Measurements from ENCODE around the gene TIMM22. TPM values are rescaled to one million over a fixed set of nuclear protein-coding genes. Genes with fewer than 3 reads are reported as not detected.

The TIMM22 gene
- total and polyA plus RNA-seq, 5 donors: 13.9 to 16.1 (median 14.2) TPM

DNA sequence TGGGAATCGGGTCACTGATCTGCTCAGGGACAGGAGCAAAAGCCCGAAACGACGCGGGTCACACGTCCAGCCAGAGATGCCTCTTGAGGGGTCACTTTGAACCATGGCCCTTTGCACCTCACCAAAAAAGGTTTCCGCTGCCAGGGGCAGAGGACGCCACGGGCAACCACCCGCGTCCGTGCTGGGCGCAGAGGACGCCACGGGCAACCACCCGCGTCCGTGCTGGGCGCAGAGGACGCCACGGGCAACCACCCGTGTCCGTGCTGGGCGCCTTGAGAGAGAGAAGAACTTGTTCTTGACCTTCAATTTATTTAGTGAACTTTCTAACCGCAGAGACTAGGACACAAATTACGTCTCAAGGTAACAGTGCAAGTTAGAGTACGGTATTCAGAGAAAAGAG is 35.5 kb downstream of the TIMM22 start:
- Histone ChIP-seq H3K27ac (ENCODE audit: low read length) (no peak overlapping the region), H3K9me3 (ENCODE audit: control insufficient read depth, low read length) (no peaks in the 10 kb centered on the region), H3K4me3 (ENCODE audit: low read length) (no peak overlapping the region), H3K4me1 (ENCODE audit: control insufficient read depth, insufficient read depth, low read length) (peaks cover 8% of the 10 kb centered on the region), H3K27me3 (ENCODE audit: control insufficient read depth, insufficient read depth) (no peaks in the 10 kb centered on the region)
- 64% methylated on average over 27 of the region's 27 CpGs for WGBS
- DNase-seq (peak in 1 of 3 donors; percentile 14), ATAC-seq (no peak)
- intact Hi-C loops (cut with DNase I): no loop called here

DNA sequence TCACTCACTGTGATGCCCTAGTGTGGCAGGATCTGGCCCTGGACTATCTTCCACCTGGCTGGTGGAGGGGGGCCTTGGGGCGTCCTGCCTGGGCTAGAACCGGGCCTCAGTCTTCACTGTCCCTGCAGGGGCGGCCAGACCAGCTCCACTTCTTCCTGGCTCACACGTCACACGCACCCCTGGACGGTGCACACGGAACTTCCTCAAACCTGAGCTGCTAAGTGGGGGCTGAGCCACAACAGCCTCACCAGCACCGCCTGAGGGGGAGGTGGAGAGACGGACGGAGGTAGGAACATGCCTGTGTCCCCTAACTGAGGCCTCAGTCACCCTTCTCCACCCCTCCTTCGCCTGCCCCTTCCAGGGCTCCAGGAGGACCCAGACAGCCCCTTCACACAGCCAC is 36.6 kb downstream of the TIMM22 start:
- Histone ChIP-seq H3K4me1 (ENCODE audit: control insufficient read depth, insufficient read depth, low read length) (peaks cover 8% of the 10 kb centered on the region), H3K27ac (ENCODE audit: low read length) (no peak overlapping the region), H3K9me3 (ENCODE audit: control insufficient read depth, low read length) (no peaks in the 10 kb centered on the region), H3K27me3 (ENCODE audit: control insufficient read depth, insufficient read depth) (no peaks in the 10 kb centered on the region), H3K4me3 (ENCODE audit: low read length) (no peak overlapping the region)
- DNase-seq (peak in 1 of 3 donors; percentile 13), ATAC-seq (no peak)
- 78% methylated on average over 11 of the region's 11 CpGs for WGBS
- intact Hi-C loops (cut with DNase I): no loop called here

DNA sequence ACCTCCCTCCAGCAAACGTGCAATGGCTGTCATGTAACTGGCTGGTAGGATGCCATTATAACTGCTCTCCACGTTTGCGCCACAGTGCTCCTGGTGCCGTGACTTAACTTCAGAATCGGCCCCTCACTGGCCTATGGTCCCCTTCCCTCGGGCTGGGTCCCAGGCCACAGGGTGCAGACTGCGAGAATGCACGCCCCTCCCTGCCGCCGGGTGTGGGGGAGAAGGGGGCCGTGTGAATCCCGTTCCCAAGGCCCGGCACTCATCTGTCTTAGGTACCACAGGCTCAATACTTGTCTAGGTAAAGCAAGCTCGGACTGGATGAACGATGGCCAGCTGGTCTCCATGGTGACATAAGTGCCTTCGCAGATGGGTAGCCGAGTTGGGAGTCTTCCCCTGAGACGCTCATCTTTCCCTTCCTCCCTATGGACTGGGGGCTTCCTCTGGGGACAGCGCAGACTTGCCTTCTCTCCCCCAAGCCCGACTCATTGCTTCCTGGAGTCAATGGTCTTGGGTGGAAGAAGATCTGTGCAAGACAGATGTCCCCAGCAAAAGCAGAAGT is 37.8 kb downstream of the TIMM22 start:
- DNase-seq: no peak
- Histone ChIP-seq H3K4me3 (ENCODE audit: low read length) (no peak overlapping the region), H3K4me1 (ENCODE audit: control insufficient read depth, insufficient read depth, low read length) (peaks cover 4% of the 10 kb centered on the region), H3K27ac (ENCODE audit: low read length) (no peak overlapping the region), H3K9me3 (ENCODE audit: control insufficient read depth, low read length) (no peaks in the 10 kb centered on the region), H3K27me3 (ENCODE audit: control insufficient read depth, insufficient read depth) (no peaks in the 10 kb centered on the region)
- intact Hi-C loops (cut with DNase I): no loop called here
- WGBS: 85% methylated on average over 20 of the region's 20 CpGs
- ATAC-seq: no peak

DNA sequence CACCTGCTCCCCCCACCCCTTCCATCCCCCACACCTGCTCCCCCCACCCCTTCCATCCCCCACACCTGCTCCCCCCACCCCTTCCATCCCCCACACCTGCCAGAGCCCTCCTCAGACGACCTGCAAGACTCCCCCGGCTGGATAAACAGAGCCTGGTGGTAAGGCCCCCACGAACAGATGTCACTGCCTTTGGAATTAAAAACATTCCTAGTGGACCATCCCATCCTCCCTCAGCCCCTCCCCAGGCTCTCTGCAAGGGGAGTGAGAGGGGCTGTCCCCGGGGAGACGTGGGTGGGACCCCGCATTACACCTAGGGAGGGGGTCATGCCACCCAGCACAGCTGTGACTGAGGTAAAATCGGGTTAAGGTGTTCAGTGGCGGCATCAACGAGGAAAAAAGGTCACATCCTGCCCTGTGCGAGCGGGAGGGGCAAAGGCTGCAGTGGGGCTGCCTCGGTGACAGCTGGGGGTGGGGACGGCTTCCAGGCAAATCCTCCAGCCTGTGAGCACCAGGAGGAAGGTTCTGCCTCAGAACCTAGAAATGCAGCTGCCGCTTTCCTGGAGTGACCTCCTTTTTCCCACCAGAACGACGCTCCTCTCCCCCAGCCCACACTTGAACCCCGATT is 38.7 kb downstream of the TIMM22 start:
- Histone ChIP-seq H3K4me1 (ENCODE audit: control insufficient read depth, insufficient read depth, low read length) (no peaks in the 10 kb centered on the region), H3K9me3 (ENCODE audit: control insufficient read depth, low read length) (no peaks in the 10 kb centered on the region), H3K27me3 (ENCODE audit: control insufficient read depth, insufficient read depth) (no peaks in the 10 kb centered on the region), H3K4me3 (ENCODE audit: low read length) (no peak overlapping the region), H3K27ac (ENCODE audit: low read length) (no peak overlapping the region)
- DNase-seq (no peak), ATAC-seq (no peak)
- intact Hi-C loops (cut with DNase I): no loop called here
- 49% methylated on average over 17 of the region's 17 CpGs for WGBS

DNA sequence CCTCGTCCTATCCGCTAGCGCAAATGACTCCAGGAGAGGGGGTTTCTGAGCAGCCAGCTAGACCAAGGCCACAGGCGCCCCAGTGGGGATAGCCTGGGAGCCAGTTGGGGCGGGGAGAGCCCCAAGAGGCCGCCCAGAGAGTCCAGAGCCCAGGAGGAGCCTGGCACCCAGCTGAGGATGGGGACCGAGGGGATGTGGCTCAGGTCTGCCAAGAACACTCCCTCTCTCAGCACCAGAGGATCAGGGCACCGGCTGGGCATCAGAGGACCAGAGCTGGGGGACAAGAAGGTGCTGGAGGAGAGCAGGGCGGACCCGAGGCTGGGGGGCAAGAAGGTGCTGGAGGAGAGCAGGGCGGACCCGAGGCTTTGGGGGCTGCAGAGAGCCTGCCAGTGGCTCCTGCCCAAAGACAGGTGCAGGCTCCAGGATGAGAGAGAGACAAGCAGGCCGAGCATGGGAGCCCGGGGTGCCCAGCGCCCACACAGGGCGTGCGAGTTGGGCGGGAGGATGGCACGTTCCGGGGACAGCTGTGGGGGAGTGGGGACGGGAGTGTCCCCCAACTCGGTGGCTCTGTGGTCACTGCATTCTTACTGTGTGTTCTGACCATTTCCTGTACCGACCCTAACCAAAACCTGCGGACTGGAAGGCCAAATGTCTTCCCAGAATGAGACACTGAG is 39.4 kb downstream of the TIMM22 start:
- H3K27me3 ChIP-seq (ENCODE audit: control insufficient read depth, insufficient read depth): no peaks in the 10 kb centered on the region
- no peaks in the 10 kb centered on the region for H3K4me1 ChIP-seq (ENCODE audit: control insufficient read depth, insufficient read depth, low read length)
- DNase-seq (peak in 1 of 3 donors; percentile 55), ATAC-seq (no peak)
- no peaks in the 10 kb centered on the region for H3K9me3 ChIP-seq (ENCODE audit: control insufficient read depth, low read length)
- WGBS: 84% methylated on average over 24 of the region's 24 CpGs
- H3K4me3 ChIP-seq (ENCODE audit: low read length): no peak overlapping the region
- intact Hi-C loops (cut with DNase I): no loop called here
- H3K27ac ChIP-seq (ENCODE audit: low read length): no peak overlapping the region

DNA sequence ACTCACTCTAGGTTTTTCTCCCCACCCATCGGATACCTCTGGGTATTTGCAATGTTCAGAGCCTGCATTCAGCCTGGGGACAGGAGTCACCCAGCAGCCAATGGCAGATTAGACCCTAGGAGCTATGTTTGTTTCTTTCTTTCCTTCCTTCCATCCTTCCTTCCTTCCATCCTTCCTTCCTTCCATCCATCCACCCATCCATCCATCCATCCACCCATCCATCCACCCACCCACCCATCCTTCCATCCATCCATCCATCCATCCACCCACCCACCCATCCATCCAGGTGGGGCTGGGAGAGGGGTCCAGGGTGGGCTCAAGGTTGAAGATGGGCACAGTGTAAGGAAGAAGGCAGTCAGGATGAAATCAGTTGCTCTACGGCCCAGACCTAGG is 39.9 kb downstream of the TIMM22 start:
- no peaks in the 10 kb centered on the region for H3K9me3 ChIP-seq (ENCODE audit: control insufficient read depth, low read length)
- no peaks in the 10 kb centered on the region for H3K27me3 ChIP-seq (ENCODE audit: control insufficient read depth, insufficient read depth)
- H3K4me1 ChIP-seq (ENCODE audit: control insufficient read depth, insufficient read depth, low read length): no peaks in the 10 kb centered on the region
- intact Hi-C loops (cut with DNase I): no loop called here
- no peak overlapping the region for H3K4me3 ChIP-seq (ENCODE audit: low read length)
- ATAC-seq: no peak
- no peak overlapping the region for H3K27ac ChIP-seq (ENCODE audit: low read length)
- WGBS: 91% methylated on average over 2 of the region's 2 CpGs
- DNase-seq: no peak

DNA sequence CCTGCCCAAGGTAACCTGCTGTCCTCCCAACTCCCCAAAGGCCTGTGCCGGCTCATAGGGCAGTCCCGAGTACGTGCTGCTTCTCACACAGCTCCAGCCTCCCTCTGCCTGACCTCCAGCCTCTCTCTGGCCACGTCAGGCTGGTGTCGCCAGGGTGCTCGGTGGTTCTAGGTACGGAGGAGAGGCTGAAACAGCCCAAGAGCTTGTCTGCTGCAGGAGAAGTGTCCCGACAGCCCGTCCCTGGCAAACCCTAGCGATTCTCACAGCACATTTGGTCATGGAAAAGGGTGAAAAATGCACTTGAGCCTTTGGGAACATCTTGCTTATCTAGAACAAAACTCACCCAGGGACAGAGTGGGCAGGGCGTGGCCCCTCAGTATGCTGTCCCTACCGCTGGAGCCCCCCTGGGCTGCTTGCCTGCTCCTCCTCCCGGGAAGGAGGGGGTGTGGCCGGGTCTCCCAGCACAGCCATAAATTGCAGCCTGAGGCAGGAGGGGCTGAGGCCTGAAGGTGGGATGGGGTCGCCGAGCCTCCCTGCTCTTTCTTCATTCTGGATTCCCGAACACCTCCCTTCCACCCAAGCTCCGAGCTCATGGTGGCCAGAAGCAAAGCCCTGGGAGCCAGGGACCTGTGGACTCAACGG is 40.4 kb downstream of the TIMM22 start:
- H3K9me3 ChIP-seq (ENCODE audit: control insufficient read depth, low read length): no peaks in the 10 kb centered on the region
- no peaks in the 10 kb centered on the region for H3K27me3 ChIP-seq (ENCODE audit: control insufficient read depth, insufficient read depth)
- DNase-seq (peak in 1 of 3 donors; percentile 58), ATAC-seq (no peak)
- H3K4me1 ChIP-seq (ENCODE audit: control insufficient read depth, insufficient read depth, low read length): no peaks in the 10 kb centered on the region
- H3K4me3 ChIP-seq (ENCODE audit: low read length): no peak overlapping the region
- intact Hi-C loops (cut with DNase I): no loop called here
- WGBS: 85% methylated on average over 19 of the region's 19 CpGs
- H3K27ac ChIP-seq (ENCODE audit: low read length): no peak overlapping the region

DNA sequence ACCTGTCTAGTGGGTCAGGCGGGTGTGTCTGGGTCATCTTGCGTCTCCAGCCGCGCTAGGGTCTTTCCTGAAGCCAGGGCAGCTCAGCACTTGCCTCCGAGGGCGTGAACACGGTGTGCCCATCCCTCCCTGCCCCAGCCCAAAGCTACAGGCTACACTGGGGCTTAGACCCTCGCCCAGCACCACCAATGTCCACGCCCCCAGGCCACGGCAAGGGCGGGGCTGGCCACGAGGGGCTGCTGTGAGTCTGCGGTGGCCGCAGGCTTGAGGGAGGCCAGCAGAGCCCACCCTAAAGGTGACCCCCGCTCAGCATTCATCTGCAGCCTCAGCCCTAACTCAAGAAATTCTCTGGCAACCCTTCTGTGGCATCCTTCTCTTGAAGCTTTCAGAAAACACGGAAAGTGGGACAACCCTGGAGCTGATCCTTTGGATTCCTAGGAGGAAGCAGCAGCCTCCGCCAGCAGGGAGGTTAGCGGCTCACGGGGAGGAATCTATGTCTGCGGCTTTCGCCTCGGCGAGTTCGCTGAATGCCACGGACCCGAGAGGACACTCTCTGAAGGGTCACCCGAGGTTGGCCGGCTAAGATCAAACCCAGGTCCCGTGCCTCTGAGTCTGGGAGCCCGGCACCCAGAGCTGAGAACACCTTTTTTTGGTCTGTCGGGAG is 41.7 kb downstream of the TIMM22 start:
- DNase-seq: peak in 1 of 3 donors; percentile 35
- no peaks in the 10 kb centered on the region for H3K4me1 ChIP-seq (ENCODE audit: control insufficient read depth, insufficient read depth, low read length)

DNA sequence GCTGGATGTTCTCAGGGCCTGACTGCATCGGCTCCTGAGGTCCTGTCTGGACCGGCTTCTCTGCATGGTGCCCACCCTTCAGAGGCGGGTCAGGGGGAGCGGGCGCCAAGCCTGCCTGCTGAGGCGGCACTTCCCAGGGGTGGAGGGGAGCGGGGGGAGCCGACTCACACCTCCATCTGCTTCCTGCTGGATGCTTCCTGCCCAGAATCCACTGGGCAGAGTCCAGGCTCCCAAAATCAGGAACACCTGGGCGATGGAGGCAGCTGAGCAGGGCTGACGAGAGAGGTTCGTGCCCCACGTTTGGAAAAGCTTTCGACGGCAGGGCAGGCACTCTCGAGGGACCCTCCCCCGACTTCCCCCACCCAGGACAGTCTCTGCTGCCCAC is 42.2 kb downstream of the TIMM22 start:
- ATAC-seq: no peak
- intact Hi-C loops (cut with DNase I): no loop called here
- no peak overlapping the region for H3K4me3 ChIP-seq (ENCODE audit: low read length)
- peak; percentile 26 to 65 (median 50) for DNase-seq
- no peaks in the 10 kb centered on the region for H3K27me3 ChIP-seq (ENCODE audit: control insufficient read depth, insufficient read depth)
- H3K4me1 ChIP-seq (ENCODE audit: control insufficient read depth, insufficient read depth, low read length): no peaks in the 10 kb centered on the region
- no peaks in the 10 kb centered on the region for H3K9me3 ChIP-seq (ENCODE audit: control insufficient read depth, low read length)
- 62% methylated on average over 16 of the region's 16 CpGs for WGBS
- no peak overlapping the region for H3K27ac ChIP-seq (ENCODE audit: low read length)

More for the DNA sequence above, 41.7 kb downstream of the TIMM22 start:
- WGBS: 81% methylated on average over 31 of the region's 31 CpGs
- Histone ChIP-seq H3K27me3 (ENCODE audit: control insufficient read depth, insufficient read depth) (no peaks in the 10 kb centered on the region), H3K4me3 (ENCODE audit: low read length) (no peak overlapping the region), H3K27ac (ENCODE audit: low read length) (no peak overlapping the region), H3K9me3 (ENCODE audit: control insufficient read depth, low read length) (no peaks in the 10 kb centered on the region)
- intact Hi-C loops (cut with DNase I): no loop called here
- ATAC-seq: no peak

DNA sequence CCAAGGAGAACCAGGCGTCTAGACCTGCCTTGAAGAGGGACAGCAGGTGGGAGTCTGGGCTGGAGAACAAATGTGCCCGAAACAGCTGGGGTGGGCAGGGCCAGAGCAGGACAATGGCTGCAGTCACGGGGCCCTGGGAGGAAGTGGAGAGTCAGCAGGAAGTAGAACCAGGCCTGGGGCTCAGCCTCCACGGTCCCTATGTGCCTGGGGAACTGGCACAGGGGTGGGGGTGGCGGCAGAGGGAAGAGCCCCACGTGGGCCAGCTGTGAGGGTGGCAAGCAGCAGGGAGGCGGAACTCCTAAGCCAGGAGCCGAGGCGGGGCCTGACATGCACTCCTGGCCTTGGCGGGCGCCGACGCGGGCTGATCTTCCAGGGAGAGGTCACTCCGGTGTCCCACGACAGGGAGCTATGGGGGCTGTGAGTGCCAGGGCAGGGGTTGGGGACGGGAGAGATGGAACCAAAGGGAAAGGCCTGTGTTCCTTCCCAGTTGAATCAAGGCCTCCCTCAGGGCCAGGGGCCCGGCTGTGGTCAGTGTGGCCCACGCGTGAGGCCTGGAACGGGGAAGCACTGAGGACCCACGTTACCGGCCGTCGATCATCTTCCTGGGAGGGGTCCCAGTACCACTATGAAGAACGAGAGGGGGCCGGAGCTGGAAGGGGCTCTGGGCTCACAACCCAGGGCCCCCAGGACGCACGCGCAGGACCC is 42.7 kb downstream of the TIMM22 start:
- intact Hi-C loops (cut with DNase I): no loop called here
- no peaks in the 10 kb centered on the region for H3K9me3 ChIP-seq (ENCODE audit: control insufficient read depth, low read length)
- peak overlapping the region; percentile 16 for H3K27ac ChIP-seq (ENCODE audit: low read length)
- no peak overlapping the region for H3K4me3 ChIP-seq (ENCODE audit: low read length)
- peak; percentile 82 to 93 (median 91) for DNase-seq
- H3K4me1 ChIP-seq (ENCODE audit: control insufficient read depth, insufficient read depth, low read length): no peaks in the 10 kb centered on the region
- no peaks in the 10 kb centered on the region for H3K27me3 ChIP-seq (ENCODE audit: control insufficient read depth, insufficient read depth)
- WGBS: 40% methylated on average over 30 of the region's 30 CpGs
- ATAC-seq: peak; percentile 71

All from right cardiac atrium (tissue), 5 donors.